Measurements from ENCODE around the gene ATG10.

ATG10 gene

GRCh38 chr5:81971712-81972491 lies at the start of gene ATG10:
Gene ATG10, plus strand, starts transcription at chr5:81972023. Its CDS starts 15,548 bp downstream, at chr5:81987571.
- DNase-seq (ENCODE audit: low spot score): peak; percentile 92
- H3K27ac ChIP-seq: peak within 1 kb of the TSS; percentile 93
- no peak for TF ChIP-seq CTCF (conservative IDR thresholded peaks at IDR 0.05; ENCODE audit: low read depth)
- CTCF ChIA-PET: interaction anchor here (0.6 kb wide), 1 partner anchor 226 kb away, joined by 4 read pairs; no protein-coding TSS in a partner anchor
- POLR2A ChIA-PET (ENCODE audit: low non-redundant PET): interaction anchor here (0.7 to 0.9 kb wide), 3 partner anchors 22 to 220 kb away, joined by 4 to 6 read pairs (median 5); no protein-coding TSS in a partner anchor

GRCh38 chr5:81922854-81923279 lies 49.0 kb upstream of the ATG10 start:
- POLR2A ChIA-PET (ENCODE audit: low non-redundant PET): no interaction called here
- CTCF ChIA-PET: no interaction called here
- H3K27ac ChIP-seq: no peak overlapping the region
- no peak for TF ChIP-seq CTCF (conservative IDR thresholded peaks at IDR 0.05; ENCODE audit: low read depth)
- DNase-seq (ENCODE audit: low spot score): no peak

- ChIA-PET POLR2A (ENCODE audit: low non-redundant PET) (no interaction called here), CTCF (no interaction called here)
- no peak overlapping the region for H3K27ac ChIP-seq
- no peak for DNase-seq (ENCODE audit: low spot score)
- TF ChIP-seq CTCF (conservative IDR thresholded peaks at IDR 0.05; ENCODE audit: low read depth): no peak
Measured at GRCh38 chr5:81924442-81924841, 47.4 kb upstream of the ATG10 start.

GRCh38 chr5:81925009-81925408 lies 46.8 kb upstream of the ATG10 start:
- ChIA-PET POLR2A (ENCODE audit: low non-redundant PET) (no interaction called here), CTCF (interaction anchor here (0.6 kb wide), 1 partner anchor 166 kb away, joined by 4 read pairs; no protein-coding TSS in a partner anchor)
- TF ChIP-seq CTCF (conservative IDR thresholded peaks at IDR 0.05; ENCODE audit: low read depth): no peak
- no peak overlapping the region for H3K27ac ChIP-seq
- DNase-seq (ENCODE audit: low spot score): no peak

GRCh38 chr5:81925981-81926380 lies 45.8 kb upstream of the ATG10 start:
- DNase-seq (ENCODE audit: low spot score): no peak
- H3K27ac ChIP-seq: no peak overlapping the region
- ChIA-PET POLR2A (ENCODE audit: low non-redundant PET) (no interaction called here), CTCF (interaction anchor here (0.6 kb wide), 1 partner anchor 21 kb away, joined by 3 read pairs; no protein-coding TSS in a partner anchor)
- no peak for TF ChIP-seq CTCF (conservative IDR thresholded peaks at IDR 0.05; ENCODE audit: low read depth)

GRCh38 chr5:81936066-81936465 lies 35.8 kb upstream of the ATG10 start:
- ChIA-PET POLR2A (ENCODE audit: low non-redundant PET) (no interaction called here), CTCF (interaction anchor here (0.7 kb wide), 1 partner anchor 1092 kb away, joined by 3 read pairs; no protein-coding TSS in a partner anchor)
- H3K27ac ChIP-seq: no peak overlapping the region
- no peak for DNase-seq (ENCODE audit: low spot score)
- no peak for TF ChIP-seq CTCF (conservative IDR thresholded peaks at IDR 0.05; ENCODE audit: low read depth)

Measured in RWPE1 (cell line).